ENCODE measurements around the gene WDR72.

The WDR72 gene

GRCh38 chr15:53473886-53474285 is 285.6 kb downstream of the WDR72 start:
- no peak overlapping the region for H3K4me3 ChIP-seq (ENCODE audit: low read depth, low read length)
- TF ChIP-seq CTCF (IDR thresholded peaks at IDR 0.05; ENCODE audit: low read depth, low read length) = no peak

GRCh38 chr15:53473435-53473834 is 286.0 kb downstream of the WDR72 start:
- H3K4me3 ChIP-seq (ENCODE audit: low read depth, low read length) = no peak overlapping the region
- no peak for TF ChIP-seq CTCF (IDR thresholded peaks at IDR 0.05; ENCODE audit: low read depth, low read length)

GRCh38 chr15:53472883-53473282 is 286.6 kb downstream of the WDR72 start:
- TF ChIP-seq CTCF (IDR thresholded peaks at IDR 0.05; ENCODE audit: low read depth, low read length) = no peak
- no peak overlapping the region for H3K4me3 ChIP-seq (ENCODE audit: low read depth, low read length)

- no peak for TF ChIP-seq CTCF (IDR thresholded peaks at IDR 0.05; ENCODE audit: low read depth, low read length)
Measured at GRCh38 chr15:53472210-53472609, 287.3 kb downstream of the WDR72 start.

GRCh38 chr15:53470743-53471142 is 288.7 kb downstream of the WDR72 start:
- no peak overlapping the region for H3K4me3 ChIP-seq (ENCODE audit: low read depth, low read length)
- no peak for TF ChIP-seq CTCF (IDR thresholded peaks at IDR 0.05; ENCODE audit: low read depth, low read length)

More at GRCh38 chr15:53472210-53472609, 287.3 kb downstream of the WDR72 start:
- H3K4me3 ChIP-seq (ENCODE audit: low read depth, low read length) = no peak overlapping the region

- no peak for TF ChIP-seq CTCF (IDR thresholded peaks at IDR 0.05; ENCODE audit: low read depth, low read length)
- H3K4me3 ChIP-seq (ENCODE audit: low read depth, low read length) = no peak overlapping the region
Measured at GRCh38 chr15:53469422-53469821, 290.0 kb downstream of the WDR72 start.

Data from WI38 (cell line).